DND-41 (cell line): Measurements from ENCODE around the gene SMOC2.

ENCODE experiments used
- ATAC-seq: fragments of 200-7000 bp; cut with Tn5 transposase; 3 replicates; pipeline ENCODE4 v1.9.1; 2021; ENCODE audit warnings: low read depth; ENCODE audit not compliant: insufficient read depth
- DNase-seq: peaks from one replicate; pipeline ENCODE4 v3.0.0-alpha.2; 2020
- H2AFZ ChIP-seq: 2 replicates; pipeline ENCODE4 v1.6.0; 2012; ENCODE audit warnings: low read depth, low read length
- H3K27ac ChIP-seq: 2 replicates; pipeline ENCODE4 v1.5.1; 2012; ENCODE audit warnings: low read length, inconsistent platforms
- H3K27me3 ChIP-seq: fragments of 200-600 bp; sonication (generic); 2 replicates; pipeline ENCODE4 v1.6.0; 2012; ENCODE audit warnings: low read length, mild to moderate bottlenecking, inconsistent platforms; ENCODE audit not compliant: insufficient read depth, poor library complexity
- H3K36me3 ChIP-seq: 2 replicates; pipeline ENCODE4 v1.5.1; 2012; ENCODE audit warnings: low read length, inconsistent platforms; ENCODE audit not compliant: insufficient read depth
- H3K4me1 ChIP-seq: 2 replicates; pipeline ENCODE4 v1.5.1; 2012; ENCODE audit warnings: mild to moderate bottlenecking, low read length; ENCODE audit not compliant: insufficient read depth
- H3K4me2 ChIP-seq: 2 replicates; pipeline ENCODE4 v1.6.0; 2012; ENCODE audit warnings: mild to moderate bottlenecking, moderate library complexity, low read length, inconsistent platforms; ENCODE audit not compliant: insufficient read depth
- H3K4me3 ChIP-seq, 2 experiments: fragments of 200-600 bp in 1 of 2; shearing (Covaris generic) in 1 of 2; 2 replicates each; pipeline ENCODE4 v1.5.1; 2012 to 2016; ENCODE audit warnings: inconsistent platforms in 2 of 2, low read length in 2 of 2, mild to moderate bottlenecking in 2 of 2, low read depth in 1 of 2, moderate library complexity in 1 of 2
- H3K79me2 ChIP-seq: 2 replicates; pipeline ENCODE4 v1.6.0; 2012; ENCODE audit warnings: low read length, inconsistent platforms; ENCODE audit not compliant: insufficient read depth
- H3K9ac ChIP-seq: 2 replicates; pipeline ENCODE4 v1.6.0; 2012; ENCODE audit warnings: low read depth, mild to moderate bottlenecking, inconsistent platforms, low read length, moderate library complexity
- H3K9me3 ChIP-seq: 2 replicates; pipeline ENCODE4 v1.5.1; 2012; ENCODE audit warnings: low read length, moderate library complexity, mild to moderate bottlenecking, inconsistent platforms; ENCODE audit not compliant: insufficient read depth, severe bottlenecking
- H4K20me1 ChIP-seq: 2 replicates; pipeline ENCODE4 v1.6.0; 2012; ENCODE audit warnings: low read length; ENCODE audit not compliant: insufficient read depth
- CTCF ChIP-seq: IDR thresholded peaks from 2 replicates; pipeline ENCODE4 v1.5.1; 2012; ENCODE audit warnings: borderline replicate concordance, low read length, moderate library complexity, mild to moderate bottlenecking; ENCODE audit not compliant: poor library complexity, severe bottlenecking; ENCODE audit errors: extremely low read depth
- EZH2 ChIP-seq: IDR thresholded peaks from 3 replicates; pipeline ENCODE4 v1.6.1; 2012; ENCODE audit warnings: borderline replicate concordance, low read depth, mild to moderate bottlenecking, moderate library complexity, low read length, inconsistent platforms; ENCODE audit not compliant: severe bottlenecking

SMOC2 gene

DNA sequence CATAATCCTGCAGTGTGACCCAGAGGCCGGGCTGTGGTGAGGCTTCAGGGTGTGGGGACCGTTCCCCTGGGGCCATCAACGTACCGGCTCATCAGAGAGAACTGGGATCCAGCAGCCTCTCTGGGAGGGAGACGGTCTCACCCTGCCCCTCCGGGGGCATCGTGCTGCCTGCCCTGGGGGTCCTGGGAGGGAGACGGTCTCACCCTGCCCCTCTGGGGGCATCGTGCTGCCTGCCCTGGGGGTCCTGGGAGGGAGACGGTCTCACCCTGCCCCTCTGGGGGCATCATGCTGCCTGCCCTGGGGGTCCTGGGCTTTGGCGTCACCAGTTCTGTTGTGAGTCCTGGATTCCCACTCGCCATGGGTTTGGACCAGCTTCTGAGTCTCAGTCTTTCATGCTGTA, 17.1 kb downstream of the SMOC2 start:
- Histone ChIP-seq H4K20me1 (no peaks in the 10 kb centered on the region), H3K27ac (no peak overlapping the region), H3K9me3 (no peaks in the 10 kb centered on the region), H3K4me2 (no peak overlapping the region), H3K9ac (no peak overlapping the region), H3K4me3 (no peak overlapping the region), H3K4me1 (no peaks in the 10 kb centered on the region), H3K79me2 (no peaks in the 10 kb centered on the region), H3K36me3 (no peaks in the 10 kb centered on the region), H2AFZ (no peak overlapping the region), H3K27me3 (no peaks in the 10 kb centered on the region)
- TF ChIP-seq EZH2 (no peak), CTCF (no peak)
- DNase-seq (no peak), ATAC-seq (no peak)

DNA sequence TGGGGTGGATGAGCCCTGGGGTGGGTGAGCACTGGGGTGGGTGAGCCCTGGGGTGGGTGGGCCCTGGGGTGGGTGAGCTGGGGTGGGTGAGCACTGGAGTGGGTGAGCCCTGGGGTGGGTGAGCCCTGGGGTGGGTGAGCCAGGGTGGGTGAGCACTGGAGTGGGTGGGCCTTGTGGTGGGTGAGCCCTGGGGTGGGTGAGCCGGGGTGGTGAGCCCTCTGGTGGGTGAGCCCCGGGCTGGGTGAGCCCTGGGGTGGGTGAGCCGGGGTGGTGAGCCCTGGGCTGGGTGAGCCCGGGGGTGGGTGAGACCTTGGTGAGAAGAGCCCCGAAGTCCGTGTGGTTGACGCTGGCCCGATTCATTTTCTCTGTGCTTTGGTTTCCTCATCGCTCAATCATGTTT, 18.6 kb downstream of the SMOC2 start:
- Histone ChIP-seq H4K20me1 (no peaks in the 10 kb centered on the region), H3K27me3 (no peaks in the 10 kb centered on the region), H3K27ac (no peak overlapping the region), H2AFZ (no peak overlapping the region), H3K4me3 (no peak overlapping the region), H3K9me3 (no peaks in the 10 kb centered on the region), H3K36me3 (no peaks in the 10 kb centered on the region), H3K9ac (no peak overlapping the region), H3K4me1 (no peaks in the 10 kb centered on the region), H3K4me2 (no peak overlapping the region), H3K79me2 (no peaks in the 10 kb centered on the region)
- DNase-seq (no peak), ATAC-seq (no peak)
- TF ChIP-seq EZH2 (no peak), CTCF (no peak)

DNA sequence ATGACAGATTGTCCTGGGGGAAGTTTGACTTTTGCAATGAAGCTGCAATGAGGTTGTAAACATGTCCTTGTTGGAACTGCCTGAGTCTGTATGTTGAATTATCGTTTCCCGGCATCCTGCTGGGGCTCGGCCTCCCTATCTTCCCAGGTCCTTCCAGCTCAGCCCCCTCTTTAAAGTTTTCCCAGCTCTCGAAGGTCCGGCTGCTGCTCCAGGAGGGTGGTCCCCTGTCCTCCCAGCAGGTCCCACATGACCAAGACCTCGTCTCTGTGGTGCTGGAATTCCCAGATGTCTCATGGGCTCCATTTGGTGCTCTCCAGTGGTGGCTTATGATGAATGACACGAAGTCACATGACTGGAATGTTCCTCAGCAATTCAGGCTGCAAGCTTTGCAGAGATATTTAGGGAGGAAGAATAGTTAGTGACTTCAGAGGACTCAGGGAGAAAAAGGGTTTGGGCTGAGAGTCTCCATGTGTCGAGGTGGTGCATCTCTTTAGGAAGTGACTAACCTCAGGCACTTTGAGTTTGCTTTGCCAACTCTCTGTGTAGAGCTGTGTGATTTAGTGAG, 21.4 kb downstream of the SMOC2 start:
- no peak overlapping the region for H3K9ac ChIP-seq
- no peaks in the 10 kb centered on the region for H3K4me1 ChIP-seq
- no peaks in the 10 kb centered on the region for H3K79me2 ChIP-seq
- H2AFZ ChIP-seq, result no peak overlapping the region; the same call in 1 of the 2 replicates
- no peaks in the 10 kb centered on the region for H4K20me1 ChIP-seq
- no peaks in the 10 kb centered on the region for H3K9me3 ChIP-seq
- DNase-seq (no peak), ATAC-seq (no peak)
- H3K4me3 ChIP-seq, result no peak overlapping the region
- no peak for TF ChIP-seq EZH2
- no peak for TF ChIP-seq CTCF
- no peak overlapping the region for H3K4me2 ChIP-seq
- no peaks in the 10 kb centered on the region for H3K27me3 ChIP-seq
- no peaks in the 10 kb centered on the region for H3K36me3 ChIP-seq
- no peak overlapping the region for H3K27ac ChIP-seq

DNA sequence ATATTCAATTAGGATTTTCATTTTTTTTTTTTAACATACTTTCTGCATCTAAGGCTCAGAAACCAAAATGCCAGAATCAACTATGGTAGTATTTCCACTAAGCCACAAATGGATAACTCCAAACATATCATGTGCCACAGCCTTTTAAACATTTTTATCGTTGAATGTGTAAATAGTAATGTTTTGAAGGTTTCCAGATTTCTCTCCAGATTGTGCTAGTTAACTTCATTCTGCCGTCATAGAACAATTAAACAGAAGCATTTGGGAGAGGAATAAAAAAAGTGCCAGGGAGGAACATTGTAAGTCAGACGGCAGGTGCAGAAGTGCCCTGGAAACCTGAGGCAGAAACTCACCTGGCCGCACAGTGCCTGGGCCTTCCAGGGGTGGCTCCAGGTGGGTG, 23.6 kb downstream of the SMOC2 start:
- H3K4me3 ChIP-seq, result no peak overlapping the region
- no peak for ATAC-seq
- no peaks in the 10 kb centered on the region for H3K9me3 ChIP-seq
- H2AFZ ChIP-seq, result no peak overlapping the region
- no peak for DNase-seq
- H3K4me1 ChIP-seq, result no peaks in the 10 kb centered on the region
- H3K9ac ChIP-seq, result no peak overlapping the region
- H3K27ac ChIP-seq, result no peak overlapping the region
- TF ChIP-seq CTCF, result no peak
- TF ChIP-seq EZH2, result no peak
- H3K27me3 ChIP-seq, result no peaks in the 10 kb centered on the region
- H3K36me3 ChIP-seq, result no peaks in the 10 kb centered on the region
- no peak overlapping the region for H3K4me2 ChIP-seq
- no peaks in the 10 kb centered on the region for H4K20me1 ChIP-seq
- H3K79me2 ChIP-seq, result no peaks in the 10 kb centered on the region
